ENCODE measurements around the gene CISD3. TPM values are rescaled to one million over a fixed set of nuclear protein-coding genes. Genes with fewer than 3 reads are reported as not detected.
"Not testable (repeated sequence)": the region's sequence is repeated elsewhere in the genome, so short reads cannot be mapped to it uniquely, and the experiment has no call there.

Gene CISD3
- total RNA-seq, 2 donors from 2014 or later, result 91.6 to 99.8 TPM

GRCh38 chr17:38720941-38721340 lies 9.2 kb upstream of the CISD3 start:
- ATAC-seq, result no peak
- DNase-seq, result no peak
- intact Hi-C loops (cut with DNase I, micrococcal nuclease), result no loop called here

GRCh38 chr17:38721802-38722201 lies 8.3 kb upstream of the CISD3 start:
- no peak for ATAC-seq
- intact Hi-C loops (cut with DNase I, micrococcal nuclease), result no loop called here

GRCh38 chr17:38724337-38724988 lies 5.7 kb upstream of the CISD3 start:
- ATAC-seq (peak; percentile 58), DNase-seq (peak; percentile 79)
- intact Hi-C loops (cut with DNase I, micrococcal nuclease), result no loop called here

More at GRCh38 chr17:38721802-38722201, 8.3 kb upstream of the CISD3 start:
- no peak for DNase-seq

- intact Hi-C loops (cut with DNase I, micrococcal nuclease), result no loop called here
- ATAC-seq, result no peak
Measured at GRCh38 chr17:38725066-38725465, 5.1 kb upstream of the CISD3 start.

GRCh38 chr17:38726145-38726544 lies 4.0 kb upstream of the CISD3 start:
- intact Hi-C loops (cut with DNase I, micrococcal nuclease), result not testable (repeated sequence)
- peak; percentile 76 to 83 for DNase-seq
- ATAC-seq, result peak; percentile 67

More at GRCh38 chr17:38725066-38725465, 5.1 kb upstream of the CISD3 start:
- DNase-seq, result no peak

- intact Hi-C loops (cut with DNase I, micrococcal nuclease), result no loop called here
- ATAC-seq (no peak), DNase-seq (no peak)
Measured at GRCh38 chr17:38727736-38728135, 2.4 kb upstream of the CISD3 start.

GRCh38 chr17:38728290-38728831 lies 1.8 kb upstream of the CISD3 start:
- ATAC-seq (no peak), DNase-seq (no peak)
- intact Hi-C loops (cut with DNase I, micrococcal nuclease), result no loop called here

GRCh38 chr17:38729368-38729885 lies 714 bp upstream of the CISD3 start:
- intact Hi-C loops (cut with DNase I, micrococcal nuclease), result no loop called here
- no peak for ATAC-seq
- DNase-seq, result no peak

GRCh38 chr17:38730526-38731379 lies 612 bp downstream of the CISD3 start:
- DNase-seq, result peak; percentile 95 to 96
- ATAC-seq, result peak; percentile 71
- intact Hi-C loops (cut with DNase I, micrococcal nuclease), result loop anchor here in 1 of 2 donors (5.0 kb wide), 1 partner anchor 53 kb away; no protein-coding TSS in a partner anchor

GRCh38 chr17:38731526-38732294 lies 1.6 kb downstream of the CISD3 start:
- intact Hi-C loops (cut with DNase I, micrococcal nuclease), result loop anchor here in 1 of 2 donors (5.0 kb wide), 1 partner anchor 54 kb away; no protein-coding TSS in a partner anchor
- DNase-seq (peak; percentile 75 to 81), ATAC-seq (peak; percentile 3)

- ATAC-seq, result peak; percentile 39
- intact Hi-C loops (cut with DNase I, micrococcal nuclease), result loop anchor here in 1 of 2 donors (5.0 kb wide), 1 partner anchor 55 kb away; no protein-coding TSS in a partner anchor
- DNase-seq, result no peak
Measured at GRCh38 chr17:38732376-38733281, 2.5 kb downstream of the CISD3 start.

GRCh38 chr17:38733282-38733981 lies 3.3 kb downstream of the CISD3 start:
- no peak for ATAC-seq
- intact Hi-C loops (cut with DNase I, micrococcal nuclease), result loop anchor here in 1 of 2 donors (5.0 kb wide), 1 partner anchor 56 kb away; no protein-coding TSS in a partner anchor
- peak in 1 of 2 donors; percentile 56 for DNase-seq

GRCh38 chr17:38733982-38734973 lies 4.1 kb downstream of the CISD3 start:
- no peak for DNase-seq
- ATAC-seq, result no peak
- intact Hi-C loops (cut with DNase I, micrococcal nuclease), result loop anchor here in 1 of 2 donors (5.0 kb wide), 1 partner anchor 57 kb away; no protein-coding TSS in a partner anchor

GRCh38 chr17:38735161-38735997 lies 5.2 kb downstream of the CISD3 start:
- intact Hi-C loops (cut with DNase I, micrococcal nuclease), result no loop called here
- ATAC-seq (no peak), DNase-seq (peak; percentile 53 to 69)

Measured in left colon (tissue), 2 donors.